GM23338 (cell line): ENCODE results near the gene RAI14. TPM values are rescaled to one million over a fixed set of nuclear protein-coding genes. Genes with fewer than 3 reads are reported as not detected.

Source experiments
- ATAC-seq: fragments of 200-7000 bp; cut with Tn5 transposase; 3 replicates; pipeline ENCODE4 v1.9.1; 2020
- DNase-seq: peaks from one replicate; pipeline ENCODE4 v3.0.0-alpha.2; 2015; ENCODE audit warnings: low spot score
- H2AFZ ChIP-seq: fragments of 200-600 bp; sonication (generic); 2 replicates; pipeline ENCODE4 v1.8.0; 2016; ENCODE audit warnings: antibody characterized with exemption, mild to moderate bottlenecking, moderate library complexity
- H3F3A ChIP-seq: fragments of 200-600 bp; sonication (generic); replicated peaks from 2 replicates; pipeline ENCODE4 v1.8.0; 2017; ENCODE audit warnings: antibody characterized with exemption, mixed run types, low read depth
- H3K27ac ChIP-seq: fragments of 200-600 bp; sonication (generic); 2 replicates; pipeline ENCODE4 v1.6.1; 2016; ENCODE audit warnings: low read depth
- H3K27me3 ChIP-seq: fragments of 200-600 bp; sonication (generic); 2 replicates; pipeline ENCODE4 v1.8.0; 2016; ENCODE audit warnings: mild to moderate bottlenecking, mixed run types, moderate library complexity; ENCODE audit not compliant: insufficient read depth
- H3K36me3 ChIP-seq: fragments of 200-600 bp; sonication (generic); 2 replicates; pipeline ENCODE4 v1.8.0; 2016; ENCODE audit warnings: mild to moderate bottlenecking; ENCODE audit not compliant: insufficient read depth
- H3K4me1 ChIP-seq: fragments of 200-600 bp; sonication (generic); 2 replicates; pipeline ENCODE4 v1.8.0; 2016; ENCODE audit warnings: mild to moderate bottlenecking, moderate library complexity; ENCODE audit not compliant: insufficient read depth
- H3K4me2 ChIP-seq: fragments of 200-600 bp; sonication (generic); 2 replicates; pipeline ENCODE4 v1.7.1; 2017; ENCODE audit warnings: mixed run types
- H3K4me3 ChIP-seq: fragments of 200-600 bp; sonication (generic); 2 replicates; pipeline ENCODE4 v1.6.1; 2016; ENCODE audit warnings: mixed run types
- H3K79me2 ChIP-seq: fragments of 200-600 bp; sonication (generic); replicated peaks from 2 replicates; pipeline ENCODE4 v1.8.0; 2017; ENCODE audit warnings: mild to moderate bottlenecking; ENCODE audit not compliant: insufficient read depth
- H3K9me2 ChIP-seq: fragments of 200-600 bp; sonication (generic); 2 replicates; pipeline ENCODE4 v1.8.0; 2017; ENCODE audit not compliant: insufficient read depth
- H4K20me1 ChIP-seq: fragments of 200-600 bp; sonication (generic); replicated peaks from 2 replicates; pipeline ENCODE4 v1.8.0; 2017; ENCODE audit warnings: mild to moderate bottlenecking; ENCODE audit not compliant: insufficient read depth
- H3K27ac Mint-ChIP-seq: 2 replicates; pipeline ENCODE4 v1.8.0; 2020; ENCODE audit warnings: inconsistent platforms, mild to moderate bottlenecking, moderate library complexity, mixed read lengths
- H3K27me3 Mint-ChIP-seq: 3 replicates; pipeline ENCODE4 v1.8.0; 2022; ENCODE audit warnings: low read depth, mild to moderate bottlenecking, moderate library complexity, mixed read lengths, inconsistent platforms; ENCODE audit not compliant: insufficient read depth, poor library complexity
- H3K36me3 Mint-ChIP-seq: 3 replicates; pipeline ENCODE4 v1.8.0; 2021; ENCODE audit warnings: low read depth, mild to moderate bottlenecking, inconsistent platforms, moderate library complexity, mixed read lengths
- H3K4me1 Mint-ChIP-seq: 3 replicates; pipeline ENCODE4 v1.8.0; 2020; ENCODE audit warnings: mild to moderate bottlenecking, inconsistent platforms, mixed read lengths
- H3K4me3 Mint-ChIP-seq: 3 replicates; pipeline ENCODE4 v1.8.0; 2021; ENCODE audit warnings: moderate library complexity, mild to moderate bottlenecking, inconsistent platforms, mixed read lengths
- H3K9me3 Mint-ChIP-seq: 3 replicates; pipeline ENCODE4 v1.8.0; 2020; ENCODE audit warnings: moderate library complexity, mild to moderate bottlenecking, inconsistent platforms, mixed read lengths
- CREB1 ChIP-seq: fragments of 250-450 bp; sonication (Bioruptor Pico); IDR thresholded peaks from 2 replicates; pipeline ENCODE4 v1.5.0; 2020; ENCODE audit warnings: low read depth, mild to moderate bottlenecking, moderate library complexity
- CTCF ChIP-seq, 2 experiments: fragments of 200-600 bp in 1 of 2; sonication (generic) in 1 of 2; conservative IDR thresholded peaks; 2 replicates each; pipeline versions ENCODE4 v1.5.1 to v1.6.1; 2016 to 2017; ENCODE audit warnings: antibody characterized with exemption in 2 of 2, low read depth in 2 of 2, mild to moderate bottlenecking in 2 of 2, moderate library complexity in 1 of 2
- ETS1 ChIP-seq: IDR thresholded peaks from 2 replicates; pipeline ENCODE4 v1.6.1; 2016; ENCODE audit warnings: antibody characterized with exemption
- EZH2 ChIP-seq: fragments of 200-600 bp; sonication (generic); IDR thresholded peaks from one replicate; pipeline ENCODE4 v1.8.0; 2017; ENCODE audit warnings: antibody characterized with exemption, mild to moderate bottlenecking, low read depth; ENCODE audit not compliant: unreplicated experiment
- EZH2phosphoT487 ChIP-seq: fragments of 200-600 bp; sonication (generic); IDR thresholded peaks from one replicate; pipeline ENCODE4 v1.8.1; 2018; ENCODE audit warnings: antibody characterized with exemption; ENCODE audit not compliant: unreplicated experiment
- JUNB ChIP-seq: IDR thresholded peaks from one replicate; pipeline ENCODE4 v1.6.1; 2016; ENCODE audit warnings: antibody characterized with exemption; ENCODE audit not compliant: unreplicated experiment
- NANOG ChIP-seq: IDR thresholded peaks from 2 replicates; pipeline ENCODE4 v1.6.1; 2016; ENCODE audit warnings: antibody characterized with exemption, borderline replicate concordance
- POLR2AphosphoS5 ChIP-seq: IDR thresholded peaks from 2 replicates; pipeline ENCODE4 v1.6.1; 2016; ENCODE audit warnings: antibody characterized with exemption, low read depth
- STAT1 ChIP-seq: IDR thresholded peaks from one replicate; pipeline ENCODE4 v1.6.1; 2016; ENCODE audit warnings: antibody characterized with exemption; ENCODE audit not compliant: unreplicated experiment
- ZNF114 ChIP-seq: fragments of 250-450 bp; sonication (Bioruptor Pico); IDR thresholded peaks from 2 replicates; pipeline ENCODE4 v1.5.0; 2020; ENCODE audit warnings: mild to moderate bottlenecking, moderate library complexity
- ZNF331 ChIP-seq: fragments of 250-450 bp; sonication (Bioruptor Pico); IDR thresholded peaks from 2 replicates; pipeline ENCODE4 v1.5.0; 2020; ENCODE audit warnings: low read depth, mild to moderate bottlenecking, moderate library complexity
- polyA plus RNA-seq: library from polyadenylated mRNA; unstranded; fragments of >200 nt; fragmentation: Nextera tagmentation; extraction: Ambion mirVana; gene quantifications from 2 replicates; pipeline ENCODE4 v1.2.1, GENCODE V29; 2016
- total RNA-seq: library from RNA; depleted of rRNA; stranded (reverse); fragments of >200 nt; shearing (Covaris generic); gene quantifications from 2 replicates; pipeline ENCODE4 v1.2.3, GENCODE V29; 2014
- TF ChIP-seq, protein P1 (sequence below): fragments of 250-450 bp; sonication (Bioruptor Pico); IDR thresholded peaks from 2 replicates; pipeline ENCODE4 v1.5.0; 2020; ENCODE audit warnings: mild to moderate bottlenecking, moderate library complexity
- TF ChIP-seq, protein P2 (sequence below): IDR thresholded peaks from one replicate; pipeline ENCODE4 v1.6.1; 2018; ENCODE audit warnings: antibody characterized with exemption; ENCODE audit not compliant: unreplicated experiment

Gene RAI14
- total and polyA plus RNA-seq, 2 experiments from 2014 or later = 58.8 to 95.8 TPM

DNA sequence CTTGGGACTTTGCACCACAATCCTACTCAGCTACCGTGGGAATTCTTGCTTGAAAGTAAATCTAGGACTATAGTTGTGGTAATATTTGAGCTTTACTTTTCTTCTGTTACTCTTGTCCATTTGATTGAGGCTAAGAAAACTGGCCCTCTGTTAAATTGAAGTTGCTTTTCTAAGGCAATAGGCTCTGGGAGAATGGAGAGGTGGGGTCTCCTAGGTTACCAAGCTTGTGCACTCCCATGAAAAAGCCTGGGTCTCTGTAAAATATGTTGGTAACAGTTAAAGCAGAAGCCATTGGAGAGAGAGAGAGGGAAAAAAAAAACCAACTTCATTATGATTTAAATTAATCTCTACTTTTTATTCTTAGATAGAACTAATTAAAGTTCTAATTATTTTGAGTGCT, 68.6 kb downstream of the RAI14 start:
- Histone ChIP-seq H4K20me1 (peaks cover 6% of the 10 kb centered on the region; the same call in 1 of the 2 replicates), H3K36me3 (peaks cover 13% of the 10 kb centered on the region), H3K79me2 (peaks cover 97% of the 10 kb centered on the region), H3K4me1 (peaks cover 12% of the 10 kb centered on the region), H3K4me3 (no peak overlapping the region), H3K27ac (0 out of 2 replicates have a peak overlapping the region, but pooled peaks have one; percentile 6), H3K4me2 (no peak overlapping the region), H3K9me2 (peaks cover 9% of the 10 kb centered on the region; the same call in 1 of the 2 replicates), H3K27me3 (no peaks in the 10 kb centered on the region), H2AFZ (no peak overlapping the region), H3F3A (no peaks in the 10 kb centered on the region)
- Mint-ChIP-seq H3K4me1 (peaks cover 5% of the 10 kb centered on the region; the same call in 2 of the 3 replicates), H3K9me3 (peaks cover 37% of the 10 kb centered on the region), H3K4me3 (no peak overlapping the region), H3K27me3 (peaks cover 3% of the 10 kb centered on the region), H3K27ac (no peak overlapping the region), H3K36me3 (peaks cover 57% of the 10 kb centered on the region)
- DNase-seq (no peak), ATAC-seq (no peak)
- TF ChIP-seq EZH2phosphoT487 (no peak), CREB1 (CRISPR knock-in tag) (no peak), STAT1 (no peak), ZNF331 (CRISPR knock-in tag) (no peak), NANOG (no peak), CTCF (conservative IDR thresholded peaks at IDR 0.05; ENCODE audit: low read depth in 2 of 2) (no peak), POLR2AphosphoS5 (no peak), ETS1 (no peak), EZH2 (no peak), JUNB (no peak), ZNF114 (CRISPR knock-in tag) (no peak)
- TF ChIP-seq, protein P1, sequence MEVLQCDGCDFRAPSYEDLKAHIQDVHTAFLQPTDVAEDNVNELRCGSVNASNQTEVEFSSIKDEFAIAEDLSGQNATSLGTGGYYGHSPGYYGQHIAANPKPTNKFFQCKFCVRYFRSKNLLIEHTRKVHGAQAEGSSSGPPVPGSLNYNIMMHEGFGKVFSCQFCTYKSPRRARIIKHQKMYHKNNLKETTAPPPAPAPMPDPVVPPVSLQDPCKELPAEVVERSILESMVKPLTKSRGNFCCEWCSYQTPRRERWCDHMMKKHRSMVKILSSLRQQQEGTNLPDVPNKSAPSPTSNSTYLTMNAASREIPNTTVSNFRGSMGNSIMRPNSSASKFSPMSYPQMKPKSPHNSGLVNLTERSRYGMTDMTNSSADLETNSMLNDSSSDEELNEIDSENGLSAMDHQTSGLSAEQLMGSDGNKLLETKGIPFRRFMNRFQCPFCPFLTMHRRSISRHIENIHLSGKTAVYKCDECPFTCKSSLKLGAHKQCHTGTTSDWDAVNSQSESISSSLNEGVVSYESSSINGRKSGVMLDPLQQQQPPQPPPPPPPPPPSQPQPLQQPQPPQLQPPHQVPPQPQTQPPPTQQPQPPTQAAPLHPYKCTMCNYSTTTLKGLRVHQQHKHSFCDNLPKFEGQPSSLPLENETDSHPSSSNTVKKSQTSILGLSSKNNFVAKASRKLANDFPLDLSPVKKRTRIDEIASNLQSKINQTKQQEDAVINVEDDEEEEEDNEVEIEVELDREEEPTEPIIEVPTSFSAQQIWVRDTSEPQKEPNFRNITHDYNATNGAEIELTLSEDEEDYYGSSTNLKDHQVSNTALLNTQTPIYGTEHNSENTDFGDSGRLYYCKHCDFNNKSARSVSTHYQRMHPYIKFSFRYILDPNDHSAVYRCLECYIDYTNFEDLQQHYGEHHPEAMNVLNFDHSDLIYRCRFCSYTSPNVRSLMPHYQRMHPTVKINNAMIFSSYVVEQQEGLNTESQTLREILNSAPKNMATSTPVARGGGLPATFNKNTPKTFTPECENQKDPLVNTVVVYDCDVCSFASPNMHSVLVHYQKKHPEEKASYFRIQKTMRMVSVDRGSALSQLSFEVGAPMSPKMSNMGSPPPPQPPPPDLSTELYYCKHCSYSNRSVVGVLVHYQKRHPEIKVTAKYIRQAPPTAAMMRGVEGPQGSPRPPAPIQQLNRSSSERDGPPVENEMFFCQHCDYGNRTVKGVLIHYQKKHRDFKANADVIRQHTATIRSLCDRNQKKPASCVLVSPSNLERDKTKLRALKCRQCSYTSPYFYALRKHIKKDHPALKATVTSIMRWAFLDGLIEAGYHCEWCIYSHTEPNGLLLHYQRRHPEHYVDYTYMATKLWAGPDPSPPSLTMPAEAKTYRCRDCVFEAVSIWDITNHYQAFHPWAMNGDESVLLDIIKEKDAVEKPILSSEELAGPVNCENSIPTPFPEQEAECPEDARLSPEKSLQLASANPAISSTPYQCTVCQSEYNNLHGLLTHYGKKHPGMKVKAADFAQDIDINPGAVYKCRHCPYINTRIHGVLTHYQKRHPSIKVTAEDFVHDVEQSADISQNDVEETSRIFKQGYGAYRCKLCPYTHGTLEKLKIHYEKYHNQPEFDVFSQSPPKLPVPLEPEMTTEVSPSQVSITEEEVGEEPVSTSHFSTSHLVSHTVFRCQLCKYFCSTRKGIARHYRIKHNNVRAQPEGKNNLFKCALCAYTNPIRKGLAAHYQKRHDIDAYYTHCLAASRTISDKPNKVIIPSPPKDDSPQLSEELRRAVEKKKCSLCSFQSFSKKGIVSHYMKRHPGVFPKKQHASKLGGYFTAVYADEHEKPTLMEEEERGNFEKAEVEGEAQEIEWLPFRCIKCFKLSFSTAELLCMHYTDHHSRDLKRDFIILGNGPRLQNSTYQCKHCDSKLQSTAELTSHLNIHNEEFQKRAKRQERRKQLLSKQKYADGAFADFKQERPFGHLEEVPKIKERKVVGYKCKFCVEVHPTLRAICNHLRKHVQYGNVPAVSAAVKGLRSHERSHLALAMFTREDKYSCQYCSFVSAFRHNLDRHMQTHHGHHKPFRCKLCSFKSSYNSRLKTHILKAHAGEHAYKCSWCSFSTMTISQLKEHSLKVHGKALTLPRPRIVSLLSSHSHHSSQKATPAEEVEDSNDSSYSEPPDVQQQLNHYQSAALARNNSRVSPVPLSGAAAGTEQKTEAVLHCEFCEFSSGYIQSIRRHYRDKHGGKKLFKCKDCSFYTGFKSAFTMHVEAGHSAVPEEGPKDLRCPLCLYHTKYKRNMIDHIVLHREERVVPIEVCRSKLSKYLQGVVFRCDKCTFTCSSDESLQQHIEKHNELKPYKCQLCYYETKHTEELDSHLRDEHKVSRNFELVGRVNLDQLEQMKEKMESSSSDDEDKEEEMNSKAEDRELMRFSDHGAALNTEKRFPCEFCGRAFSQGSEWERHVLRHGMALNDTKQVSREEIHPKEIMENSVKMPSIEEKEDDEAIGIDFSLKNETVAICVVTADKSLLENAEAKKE (CRISPR knock-in tag) = no peak
- TF ChIP-seq, protein P2, sequence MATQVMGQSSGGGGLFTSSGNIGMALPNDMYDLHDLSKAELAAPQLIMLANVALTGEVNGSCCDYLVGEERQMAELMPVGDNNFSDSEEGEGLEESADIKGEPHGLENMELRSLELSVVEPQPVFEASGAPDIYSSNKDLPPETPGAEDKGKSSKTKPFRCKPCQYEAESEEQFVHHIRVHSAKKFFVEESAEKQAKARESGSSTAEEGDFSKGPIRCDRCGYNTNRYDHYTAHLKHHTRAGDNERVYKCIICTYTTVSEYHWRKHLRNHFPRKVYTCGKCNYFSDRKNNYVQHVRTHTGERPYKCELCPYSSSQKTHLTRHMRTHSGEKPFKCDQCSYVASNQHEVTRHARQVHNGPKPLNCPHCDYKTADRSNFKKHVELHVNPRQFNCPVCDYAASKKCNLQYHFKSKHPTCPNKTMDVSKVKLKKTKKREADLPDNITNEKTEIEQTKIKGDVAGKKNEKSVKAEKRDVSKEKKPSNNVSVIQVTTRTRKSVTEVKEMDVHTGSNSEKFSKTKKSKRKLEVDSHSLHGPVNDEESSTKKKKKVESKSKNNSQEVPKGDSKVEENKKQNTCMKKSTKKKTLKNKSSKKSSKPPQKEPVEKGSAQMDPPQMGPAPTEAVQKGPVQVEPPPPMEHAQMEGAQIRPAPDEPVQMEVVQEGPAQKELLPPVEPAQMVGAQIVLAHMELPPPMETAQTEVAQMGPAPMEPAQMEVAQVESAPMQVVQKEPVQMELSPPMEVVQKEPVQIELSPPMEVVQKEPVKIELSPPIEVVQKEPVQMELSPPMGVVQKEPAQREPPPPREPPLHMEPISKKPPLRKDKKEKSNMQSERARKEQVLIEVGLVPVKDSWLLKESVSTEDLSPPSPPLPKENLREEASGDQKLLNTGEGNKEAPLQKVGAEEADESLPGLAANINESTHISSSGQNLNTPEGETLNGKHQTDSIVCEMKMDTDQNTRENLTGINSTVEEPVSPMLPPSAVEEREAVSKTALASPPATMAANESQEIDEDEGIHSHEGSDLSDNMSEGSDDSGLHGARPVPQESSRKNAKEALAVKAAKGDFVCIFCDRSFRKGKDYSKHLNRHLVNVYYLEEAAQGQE = no peak
